Neural progenitor cell (in vitro differentiated cells): ENCODE data around the gene RRM2.

ENCODE experiments used
- EZH2 ChIP-seq: fragments of 200-600 bp; sonication (generic); IDR thresholded peaks from 2 replicates; pipeline ENCODE4 v1.6.1; 2017; ENCODE audit warnings: antibody characterized with exemption, mild to moderate bottlenecking, moderate library complexity
- EZH2phosphoT487 ChIP-seq: fragments of 200-600 bp; sonication (generic); IDR thresholded peaks from 2 replicates; pipeline ENCODE4 v1.6.1; 2017; ENCODE audit warnings: antibody characterized with exemption
- TF ChIP-seq, protein P1 (sequence below): fragments of 200-600 bp; sonication (generic); IDR thresholded peaks from 2 replicates; pipeline ENCODE4 v1.5.1; 2017; ENCODE audit warnings: antibody characterized with exemption, mild to moderate bottlenecking

DNA sequence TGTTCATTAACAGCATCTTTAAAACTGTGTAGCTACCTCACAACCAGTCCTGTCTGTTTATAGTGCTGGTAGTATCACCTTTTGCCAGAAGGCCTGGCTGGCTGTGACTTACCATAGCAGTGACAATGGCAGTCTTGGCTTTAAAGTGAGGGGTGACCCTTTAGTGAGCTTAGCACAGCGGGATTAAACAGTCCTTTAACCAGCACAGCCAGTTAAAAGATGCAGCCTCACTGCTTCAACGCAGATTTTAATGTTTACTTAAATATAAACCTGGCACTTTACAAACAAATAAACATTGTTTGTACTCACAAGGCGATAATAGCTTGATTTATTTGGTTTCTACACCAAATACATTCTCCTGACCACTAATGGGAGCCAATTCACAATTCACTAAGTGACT is 7.0 kb downstream of the RRM2 start:
- TF ChIP-seq, protein P1, sequence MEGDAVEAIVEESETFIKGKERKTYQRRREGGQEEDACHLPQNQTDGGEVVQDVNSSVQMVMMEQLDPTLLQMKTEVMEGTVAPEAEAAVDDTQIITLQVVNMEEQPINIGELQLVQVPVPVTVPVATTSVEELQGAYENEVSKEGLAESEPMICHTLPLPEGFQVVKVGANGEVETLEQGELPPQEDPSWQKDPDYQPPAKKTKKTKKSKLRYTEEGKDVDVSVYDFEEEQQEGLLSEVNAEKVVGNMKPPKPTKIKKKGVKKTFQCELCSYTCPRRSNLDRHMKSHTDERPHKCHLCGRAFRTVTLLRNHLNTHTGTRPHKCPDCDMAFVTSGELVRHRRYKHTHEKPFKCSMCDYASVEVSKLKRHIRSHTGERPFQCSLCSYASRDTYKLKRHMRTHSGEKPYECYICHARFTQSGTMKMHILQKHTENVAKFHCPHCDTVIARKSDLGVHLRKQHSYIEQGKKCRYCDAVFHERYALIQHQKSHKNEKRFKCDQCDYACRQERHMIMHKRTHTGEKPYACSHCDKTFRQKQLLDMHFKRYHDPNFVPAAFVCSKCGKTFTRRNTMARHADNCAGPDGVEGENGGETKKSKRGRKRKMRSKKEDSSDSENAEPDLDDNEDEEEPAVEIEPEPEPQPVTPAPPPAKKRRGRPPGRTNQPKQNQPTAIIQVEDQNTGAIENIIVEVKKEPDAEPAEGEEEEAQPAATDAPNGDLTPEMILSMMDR = no peak
- no peak for TF ChIP-seq EZH2
- TF ChIP-seq EZH2phosphoT487 = no peak
